HCT116 (cell line): ENCODE results near the gene SEMA6D. TPM values are rescaled to one million over a fixed set of nuclear protein-coding genes. Genes with fewer than 3 reads are reported as not detected.

Experiments
- ATAC-seq: fragments of 200-7000 bp; cut with Tn5 transposase; 2 replicates; pipeline ENCODE4 v1.9.1; 2020; ENCODE audit warnings: mild to moderate bottlenecking, moderate library complexity
- BruUV-seq: library from RNA; stranded (reverse); fragments of 400-500 nt; replicated peaks from 2 replicates; lab custom pipeline; 2021; lab: Mats Ljungman, UMichigan
- CTCF ChIA-PET: fragments of 300-600 bp; sonication (Branson Sonifier 250); formaldehyde crosslinking; loops from one replicate; lab custom pipeline; 2021; ENCODE audit warnings: antibody characterized with exemption; lab: Charles Lee
- POLR2A ChIA-PET: fragments of 300-600, 350-600 bp; sonication (Branson Sonifier 250); formaldehyde crosslinking; loops from one replicate; lab custom pipeline; 2021; ENCODE audit warnings: antibody characterized with exemption; lab: Charles Lee
- RAD21 ChIA-PET, 2 experiments: fragments of 300-600 bp; sonication (Branson Sonifier 250); formaldehyde crosslinking; loops; one replicate each; lab custom pipeline; 2023; ENCODE audit warnings: low total read pairs in 2 of 2; ENCODE audit not compliant: uncharacterized antibody in 2 of 2, unreplicated experiment in 2 of 2, low non-redundant PET in 1 of 2; lab: Charles Lee
- DNase-seq: peaks from one replicate; pipeline ENCODE4 v3.0.0-alpha.2; 2010; ENCODE audit warnings: low read depth, low spot score
- H2AFZ ChIP-seq: fragments of 200-600 bp; shearing (Covaris generic), sonication (generic); 2 replicates; pipeline ENCODE4 v1.6.1; 2017; ENCODE audit warnings: low read depth, mixed run types, mixed read lengths, antibody characterized with exemption, low read length; ENCODE audit not compliant: poor library complexity, severe bottlenecking
- H3K27ac ChIP-seq: 2 replicates; pipeline ENCODE4 v1.5.1; 2012; ENCODE audit warnings: low read depth, low read length
- H3K27me3 ChIP-seq: fragments of 200-600 bp; sonication (generic); 2 replicates; pipeline ENCODE4 v1.6.1; 2016; ENCODE audit warnings: mixed run types, low read length, mixed read lengths; ENCODE audit not compliant: insufficient read depth
- H3K36me3 ChIP-seq, 2 experiments: fragments of 200-500 bp in 1 of 2; fragments of 200-600 bp in 1 of 2; sonication (Bioruptor generic) in 1 of 2; sonication (generic) in 1 of 2; 2 replicates each; pipeline versions ENCODE4 v1.5.1 to v1.6.1; 2014 to 2016; ENCODE audit warnings: low read length in 2 of 2, inconsistent platforms in 1 of 2, mixed read lengths in 1 of 2, mixed run types in 1 of 2; ENCODE audit not compliant: insufficient read depth in 2 of 2, control insufficient read depth in 1 of 2
- H3K4me1 ChIP-seq, 2 experiments: fragments of 200-600 bp in 1 of 2; sonication (generic) in 1 of 2; 2 replicates each; pipeline versions ENCODE4 v1.5.1 to v1.6.1; 2012 to 2017; ENCODE audit warnings: low read length in 2 of 2, inconsistent platforms in 1 of 2, mild to moderate bottlenecking in 1 of 2, mixed read lengths in 1 of 2, mixed run types in 1 of 2, moderate library complexity in 1 of 2; ENCODE audit not compliant: insufficient read depth in 2 of 2, control insufficient read depth in 1 of 2
- H3K4me2 ChIP-seq: fragments of 200-600 bp; sonication (generic); 2 replicates; pipeline ENCODE4 v1.6.1; 2017; ENCODE audit warnings: mixed run types, low read length, mixed read lengths
- H3K4me3 ChIP-seq, 2 experiments: fragments of 200-600 bp in 1 of 2; sonication (generic) in 1 of 2; replicated peaks in 1 of 2; 2 replicates each; pipeline ENCODE4 v1.5.1; 2011 to 2016; ENCODE audit warnings: low read length in 2 of 2, control low read depth in 1 of 2, low read depth in 1 of 2, mild to moderate bottlenecking in 1 of 2, mixed read lengths in 1 of 2, mixed run types in 1 of 2
- H3K79me2 ChIP-seq: fragments of 200-600 bp; sonication (generic); 2 replicates; pipeline ENCODE4 v1.6.1; 2017; ENCODE audit warnings: mild to moderate bottlenecking, mixed run types, low read length, moderate library complexity, mixed read lengths; ENCODE audit not compliant: insufficient read depth
- H3K9ac ChIP-seq: fragments of 200-600 bp; sonication (generic); 2 replicates; pipeline ENCODE4 v1.6.1; 2016; ENCODE audit warnings: low read length, mixed read lengths
- H3K9me2 ChIP-seq: fragments of 200-600 bp; sonication (generic), shearing (Covaris generic); 2 replicates; pipeline ENCODE4 v1.6.1; 2017; ENCODE audit warnings: mixed run types, mild to moderate bottlenecking, moderate library complexity; ENCODE audit not compliant: insufficient read depth
- H3K9me3 ChIP-seq, 2 experiments: fragments of 200-500 bp in 1 of 2; fragments of 200-600 bp in 1 of 2; sonication (Bioruptor generic) in 1 of 2; sonication (generic) in 1 of 2; 2 replicates each; pipeline ENCODE4 v1.6.1; 2014 to 2017; ENCODE audit warnings: low read length in 2 of 2, mixed read lengths in 2 of 2, inconsistent platforms in 1 of 2, low read depth in 1 of 2, mild to moderate bottlenecking in 1 of 2, mixed run types in 1 of 2, moderate library complexity in 1 of 2; ENCODE audit not compliant: control insufficient read depth in 1 of 2, insufficient read depth in 1 of 2
- H4K20me1 ChIP-seq: fragments of 200-600 bp; sonication (generic), shearing (Covaris generic); 2 replicates; pipeline ENCODE4 v1.6.1; 2017; ENCODE audit warnings: mixed run types, mild to moderate bottlenecking, moderate library complexity; ENCODE audit not compliant: insufficient read depth
- EZH2 ChIP-seq: fragments of 200-600 bp; sonication (generic); IDR thresholded peaks from 2 replicates; pipeline ENCODE4 v1.6.1; 2017; ENCODE audit warnings: antibody characterized with exemption, mixed run types
- JUND ChIP-seq: IDR thresholded peaks from 2 replicates; pipeline ENCODE4 v1.6.1; 2012
- RAD21 ChIP-seq: IDR thresholded peaks from 2 replicates; pipeline ENCODE4 v1.6.1; 2012; ENCODE audit warnings: low read depth, mild to moderate bottlenecking
- REST ChIP-seq: IDR thresholded peaks from 2 replicates; pipeline ENCODE4 v1.6.1; 2012; ENCODE audit warnings: low read depth
- TCF7L2 ChIP-seq: IDR thresholded peaks from 2 replicates; pipeline ENCODE4 v1.7.0; 2011; ENCODE audit warnings: borderline replicate concordance, inconsistent platforms; ENCODE audit not compliant: insufficient read depth, insufficient read length; ENCODE audit errors: extremely low read depth
- YY1 ChIP-seq: IDR thresholded peaks from 2 replicates; pipeline ENCODE4 v1.6.1; 2011; ENCODE audit warnings: low read length, low read depth, moderate library complexity, mild to moderate bottlenecking; ENCODE audit not compliant: insufficient replicate concordance; ENCODE audit errors: extremely low read depth
- ZNF274 ChIP-seq: fragments of 200-500 bp; sonication (Bioruptor generic); IDR thresholded peaks from 2 replicates; pipeline ENCODE4 v1.6.1; 2014; ENCODE audit warnings: mild to moderate bottlenecking, low read depth, low read length, inconsistent platforms
- intact Hi-C: fragments of 100-400 bp; cut with micrococcal nuclease; formaldehyde crosslinking; loops from 2 replicates; pipeline ENCODE4 v1.10.0; 2022
- total RNA-seq: library from RNA; stranded (reverse); gene quantifications from one replicate; pipeline ENCODE4 v1.2.1, GENCODE V29; 2021; ENCODE audit not compliant: unreplicated experiment

The SEMA6D gene
- total RNA-seq, 1 experiment from 2014 or later, result 0.02 TPM

DNA sequence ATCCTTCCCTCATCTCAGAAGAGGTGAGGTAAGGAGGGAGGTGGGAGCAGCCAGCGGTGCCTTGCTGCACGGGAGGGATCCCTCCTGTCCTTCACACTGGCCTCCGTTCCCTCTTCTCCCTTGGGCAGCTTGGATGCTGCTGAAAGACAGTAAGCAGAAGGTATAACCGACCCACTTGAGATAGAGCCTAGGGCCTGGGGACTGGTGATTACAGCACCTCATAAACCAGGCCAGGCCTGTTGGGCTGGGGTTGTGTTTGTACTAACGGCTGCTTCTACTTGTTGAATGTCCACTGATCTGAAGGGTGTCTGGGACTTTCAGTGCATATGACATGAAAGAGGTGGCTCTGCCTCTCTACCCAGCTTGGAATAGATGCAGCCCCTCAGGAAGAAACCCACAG lies 25.0 kb downstream of the SEMA6D start:
- Histone ChIP-seq H3K79me2 (no peaks in the 10 kb centered on the region), H3K9me2 (no peaks in the 10 kb centered on the region), H3K27me3 (no peaks in the 10 kb centered on the region), H3K4me3 (no peak overlapping the region)
- TF ChIP-seq JUND (no peak), EZH2 (no peak)
- TF ChIP-seq, all 23 proteins: peak for 0
- BruUV-seq, result no TSS peak
- Histone ChIP-seq H3K4me2 (no peak overlapping the region), H3K36me3 (no peaks in the 10 kb centered on the region), H3K9ac (no peak overlapping the region), H3K27ac (no peak overlapping the region), H3K4me1 (no peaks in the 10 kb centered on the region), H2AFZ (no peak overlapping the region), H4K20me1 (no peaks in the 10 kb centered on the region), H3K9me3 (peaks cover 8 to 34% of the 10 kb centered on the region in 2 experiments; a peak in 2 of 4 replicates)
- ChIA-PET RAD21 (no interaction called here), CTCF (no interaction called here), POLR2A (no interaction called here)
- ATAC-seq, result no peak
- DNase-seq, result no peak
- intact Hi-C loops, result no loop called here

DNA sequence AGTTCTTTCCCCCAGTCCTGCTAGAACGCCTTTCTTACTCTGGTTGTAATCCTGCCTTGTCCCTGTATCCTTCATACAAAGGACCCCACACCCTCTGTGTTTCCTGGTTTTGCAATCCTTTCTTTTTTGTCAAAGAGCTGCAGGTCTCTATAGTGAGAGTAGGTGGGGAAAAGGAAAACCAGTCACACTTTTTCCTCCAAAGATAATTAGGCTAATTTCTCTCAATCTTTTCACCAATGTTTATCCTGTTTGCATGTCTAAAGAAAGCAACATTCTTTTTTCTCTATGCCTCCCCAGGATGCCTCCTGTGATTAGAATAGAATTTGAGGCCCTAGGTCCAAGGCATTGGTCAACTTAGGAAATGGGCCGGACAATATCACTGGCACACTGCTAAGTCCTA lies 25.4 kb downstream of the SEMA6D start:
- H3K27me3 ChIP-seq, result no peaks in the 10 kb centered on the region
- intact Hi-C loops, result no loop called here
- CTCF ChIA-PET, result no interaction called here
- H3K9me3 ChIP-seq, result peaks cover 8 to 38% of the 10 kb centered on the region in 2 experiments; a peak in 2 of 4 replicates
- DNase-seq (no peak), ATAC-seq (no peak)
- TF ChIP-seq REST (no peak), ZNF274 (no peak), RAD21 (no peak), YY1 (no peak), TCF7L2 (no peak)
- no peak overlapping the region for H3K27ac ChIP-seq
- H2AFZ ChIP-seq, result no peak overlapping the region
- no peaks in the 10 kb centered on the region for H3K36me3 ChIP-seq
- no peak overlapping the region for H3K4me2 ChIP-seq
- H3K9me2 ChIP-seq, result no peaks in the 10 kb centered on the region
- RAD21 ChIA-PET, result no interaction called here
- no TSS peak for BruUV-seq
- H4K20me1 ChIP-seq, result no peaks in the 10 kb centered on the region
- H3K79me2 ChIP-seq, result no peaks in the 10 kb centered on the region
- no peak overlapping the region for H3K9ac ChIP-seq
- H3K4me3 ChIP-seq, result no peak overlapping the region
- no peaks in the 10 kb centered on the region for H3K4me1 ChIP-seq
- POLR2A ChIA-PET, result no interaction called here
